ENCODE measurements around the gene ZNF212. TPM values are rescaled to one million over a fixed set of nuclear protein-coding genes. Genes with fewer than 3 reads are reported as not detected.

The ZNF212 gene
- polyA plus RNA-seq, 1 of the 3 experiments (the other 2 are of a cell fraction) = 11.5 TPM

- Histone ChIP-seq H2AFZ (ENCODE audit: low read depth) (no peak overlapping the region), H3K4me1 (ENCODE audit: control insufficient read depth in 1 of 2, insufficient read depth in 2 of 2, low read depth in 1 of 2, low read length in 1 of 2) (no peaks in the 10 kb centered on the region; a peak in 1 of 4 replicates), H3K4me3 (ENCODE audit: low read depth in 2 of 2, low read length in 1 of 2) (no peak overlapping the region), H3K4me2 (no peak overlapping the region), H3K36me3 (replicated peaks in 1 of 2; ENCODE audit: control insufficient read depth in 1 of 2, insufficient read depth in 2 of 2, low read length in 1 of 2) (peaks cover 17 to 28% of the 10 kb centered on the region in 2 experiments), H3K27ac (ENCODE audit: low read depth in 2 of 2, low read length in 1 of 2) (no peak overlapping the region), H3K9me2 (no peaks in the 10 kb centered on the region), H3K9ac (no peak overlapping the region), H3F3A (replicated peaks; ENCODE audit: insufficient read depth) (peaks cover 4% of the 10 kb centered on the region), H4K20me1 (ENCODE audit: insufficient read depth) (no peaks in the 10 kb centered on the region), H3K79me2 (ENCODE audit: insufficient read depth) (no peaks in the 10 kb centered on the region), H3K27me3 (ENCODE audit: insufficient read depth) (no peaks in the 10 kb centered on the region), H3K9me3 (no peaks in the 10 kb centered on the region)
- POLR2A ChIA-PET = no interaction called here
- CTCF ChIA-PET = interaction anchor here (0.9 kb wide), 1 partner anchor 80 kb away, joined by 3 read pairs; the partner anchor contains the start of gene ZNF398
- TF ChIP-seq FOXJ3 (CRISPR knock-in tag; IDR thresholded peaks at IDR 0.05) = no peak
- 0 out of 2 replicates have a peak, but pooled peaks have one; percentile 18 for TF ChIP-seq POLR2AphosphoS5 (IDR thresholded peaks at IDR 0.05; ENCODE audit: low read depth, low read length)
- WGBS (ENCODE audit: low lambda C conversion rate) = 99% methylated on average over 6 of the region's 6 CpGs
- DNase-seq = no peak
Observed at GRCh38 chr7:149226840-149227494, 12.5 kb upstream of the ZNF212 start.

GRCh38 chr7:149228831-149229471 lies 10.5 kb upstream of the ZNF212 start:
- H3K9ac ChIP-seq = no peak overlapping the region
- H3K79me2 ChIP-seq (ENCODE audit: insufficient read depth) = no peaks in the 10 kb centered on the region
- 62% methylated on average over 7 of the region's 7 CpGs for WGBS (ENCODE audit: low lambda C conversion rate)
- peaks cover 0 to 10% of the 10 kb centered on the region in 2 experiments; a peak in 3 of 4 replicates for H3K4me1 ChIP-seq (ENCODE audit: control insufficient read depth in 1 of 2, insufficient read depth in 2 of 2, low read depth in 1 of 2, low read length in 1 of 2)
- ChIA-PET CTCF (interaction anchor here (0.7 to 1.6 kb wide), 6 partner anchors 10 to 513 kb away, joined by 3 to 8 read pairs (median 3); partner anchors contain the start of genes ZNF282 and ZNF398), POLR2A (interaction anchor here (1.3 kb wide), 1 partner anchor 10 kb away, joined by 3 read pairs; no protein-coding TSS in a partner anchor)
- no peak for TF ChIP-seq RXRA (IDR thresholded peaks at IDR 0.05; ENCODE audit: borderline replicate concordance, low read depth)
- TF ChIP-seq EZH2phosphoT487 (IDR thresholded peaks at IDR 0.05; ENCODE audit: borderline replicate concordance, low read depth) = no peak
- TF ChIP-seq RAD21 (IDR thresholded peaks at IDR 0.05; ENCODE audit: low read length) = no peak
- H3K4me3 ChIP-seq (ENCODE audit: low read depth in 2 of 2, low read length in 1 of 2) = no peak overlapping the region
- H4K20me1 ChIP-seq (ENCODE audit: insufficient read depth) = no peaks in the 10 kb centered on the region
- H3F3A ChIP-seq (replicated peaks; ENCODE audit: insufficient read depth) = peaks cover 20% of the 10 kb centered on the region
- no peaks in the 10 kb centered on the region for H3K9me3 ChIP-seq
- no peaks in the 10 kb centered on the region for H3K9me2 ChIP-seq
- H3K27me3 ChIP-seq (ENCODE audit: insufficient read depth) = no peaks in the 10 kb centered on the region
- no peak overlapping the region for H3K27ac ChIP-seq (ENCODE audit: low read depth in 2 of 2, low read length in 1 of 2)
- H2AFZ ChIP-seq (ENCODE audit: low read depth) = no peak overlapping the region
- no peak overlapping the region for H3K4me2 ChIP-seq
- no peak for DNase-seq
- H3K36me3 ChIP-seq (replicated peaks in 1 of 2; ENCODE audit: control insufficient read depth in 1 of 2, insufficient read depth in 2 of 2, low read length in 1 of 2) = peaks cover 10 to 23% of the 10 kb centered on the region in 2 experiments

GRCh38 chr7:149229526-149229925 lies 9.9 kb upstream of the ZNF212 start:
- peaks cover 6 to 18% of the 10 kb centered on the region in 2 experiments for H3K36me3 ChIP-seq (replicated peaks in 1 of 2; ENCODE audit: control insufficient read depth in 1 of 2, insufficient read depth in 2 of 2, low read length in 1 of 2)
- H3K4me2 ChIP-seq = no peak overlapping the region
- no peaks in the 10 kb centered on the region for H3K9me2 ChIP-seq
- no peaks in the 10 kb centered on the region for H3K79me2 ChIP-seq (ENCODE audit: insufficient read depth)
- H2AFZ ChIP-seq (ENCODE audit: low read depth) = no peak overlapping the region
- DNase-seq = no peak
- ChIA-PET CTCF (interaction anchor here (0.7 to 1.6 kb wide), 6 partner anchors 9 to 513 kb away, joined by 3 to 8 read pairs (median 3); partner anchors contain the start of genes ZNF282 and ZNF398), POLR2A (interaction anchor here (1.3 kb wide), 1 partner anchor 10 kb away, joined by 3 read pairs; no protein-coding TSS in a partner anchor)
- no peaks in the 10 kb centered on the region for H4K20me1 ChIP-seq (ENCODE audit: insufficient read depth)
- H3K9me3 ChIP-seq = no peaks in the 10 kb centered on the region
- H3K27ac ChIP-seq (ENCODE audit: low read depth in 2 of 2, low read length in 1 of 2) = no peak overlapping the region
- peaks cover 26% of the 10 kb centered on the region for H3F3A ChIP-seq (replicated peaks; ENCODE audit: insufficient read depth)
- no peak overlapping the region for H3K9ac ChIP-seq
- TF ChIP-seq POLR2AphosphoS5 (IDR thresholded peaks at IDR 0.05; ENCODE audit: low read depth, low read length) (0 out of 2 replicates have a peak, but pooled peaks have one; percentile 5), EP300 (IDR thresholded peaks at IDR 0.05; ENCODE audit: borderline replicate concordance in 1 of 2, low read depth in 1 of 2, low read length in 1 of 2) (no peak), CHD2 (IDR thresholded peaks at IDR 0.05; ENCODE audit: low read length, partially characterized antibody) (no peak), TCF12 (IDR thresholded peaks at IDR 0.05) (no peak), YY1 (IDR thresholded peaks at IDR 0.05; ENCODE audit: low read depth) (no peak), SMC3 (IDR thresholded peaks at IDR 0.05; ENCODE audit: low read depth, low read length) (no peak), JUND (IDR thresholded peaks at IDR 0.05) (peak; percentile 4; the same call in 1 of the 2 replicates), NFIC (IDR thresholded peaks at IDR 0.05; ENCODE audit: borderline replicate concordance) (no peak), REST (IDR thresholded peaks at IDR 0.05; ENCODE audit: low read depth, low read length) (no peak), GABPA (IDR thresholded peaks at IDR 0.05; ENCODE audit: low read depth) (no peak)
- no peaks in the 10 kb centered on the region for H3K27me3 ChIP-seq (ENCODE audit: insufficient read depth)
- H3K4me1 ChIP-seq (ENCODE audit: control insufficient read depth in 1 of 2, insufficient read depth in 2 of 2, low read depth in 1 of 2, low read length in 1 of 2) = peaks cover 0 to 15% of the 10 kb centered on the region in 2 experiments; a peak in 3 of 4 replicates
- WGBS (ENCODE audit: low lambda C conversion rate) = 47% methylated on average over 6 of the region's 6 CpGs
- no peak overlapping the region for H3K4me3 ChIP-seq (ENCODE audit: low read depth in 2 of 2, low read length in 1 of 2)

All from SK-N-SH (cell line).